ENCODE measurements around the gene FAM72C.
"Not testable (repeated sequence)": the region's sequence is repeated elsewhere in the genome, so short reads cannot be mapped to it uniquely, and the experiment has no call there.

The FAM72C gene

DNA sequence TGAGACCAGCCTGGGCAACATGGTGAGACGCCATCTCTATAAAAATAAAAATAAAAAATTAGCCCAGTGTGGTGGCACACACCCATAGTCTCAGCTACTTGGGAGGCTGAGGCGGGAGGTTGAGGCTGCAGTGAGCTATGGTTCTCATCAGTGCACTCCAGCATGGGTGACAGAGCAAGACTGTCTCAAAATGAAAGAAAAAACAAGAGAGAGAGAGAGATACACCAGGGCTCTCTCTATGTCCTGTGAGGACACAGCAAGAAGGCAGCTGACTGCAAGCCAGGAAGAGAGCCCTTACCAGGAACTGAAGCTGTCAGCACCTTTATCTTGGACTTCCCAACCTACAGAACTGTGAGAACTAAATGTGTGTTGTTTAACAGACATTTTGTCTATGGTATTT, 32.1 kb downstream of the FAM72C start:
- DNase-seq (ENCODE audit: extremely low read depth, low read depth); H3K4me3 ChIP-seq (replicated peaks; ENCODE audit: low read depth, low read length): not testable (repeated sequence)

GRCh38 chr1:143938922-143939321, 32.9 kb downstream of the FAM72C start:
- H3K4me3 ChIP-seq (replicated peaks; ENCODE audit: low read depth, low read length); DNase-seq (ENCODE audit: extremely low read depth, low read depth): not testable (repeated sequence)

DNA sequence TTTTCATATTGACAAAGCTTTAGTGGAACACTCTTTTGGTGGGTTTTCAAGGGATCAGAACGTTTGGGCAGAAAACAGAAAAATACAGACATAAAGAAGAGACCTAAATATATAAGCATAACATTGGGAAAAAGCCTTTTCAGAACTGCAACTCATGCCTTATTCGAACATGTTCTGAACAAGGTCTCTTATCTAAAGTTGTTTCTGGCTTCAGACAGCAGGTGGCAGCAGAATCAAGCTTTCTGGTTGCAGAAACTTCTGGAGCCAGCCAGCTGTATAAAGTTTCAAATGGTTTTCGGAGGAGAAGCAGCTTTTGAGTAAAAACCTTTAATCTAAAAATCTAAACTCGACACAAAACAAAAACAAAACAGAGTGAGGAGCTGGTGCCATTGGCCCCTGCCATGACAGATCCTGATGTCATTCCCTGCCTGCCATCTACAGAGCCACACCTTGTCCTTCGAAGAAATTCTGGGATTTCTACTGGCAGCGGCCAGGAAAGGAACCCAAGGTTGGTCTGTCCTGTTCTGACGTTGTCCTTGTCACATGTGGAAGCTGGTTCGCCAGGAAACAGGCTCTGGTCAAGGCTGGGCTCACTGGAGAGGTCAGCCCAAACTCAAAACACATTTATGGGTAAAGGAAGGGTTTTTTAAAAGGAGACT, 35.2 kb downstream of the FAM72C start:
- TF ChIP-seq, protein P1, sequence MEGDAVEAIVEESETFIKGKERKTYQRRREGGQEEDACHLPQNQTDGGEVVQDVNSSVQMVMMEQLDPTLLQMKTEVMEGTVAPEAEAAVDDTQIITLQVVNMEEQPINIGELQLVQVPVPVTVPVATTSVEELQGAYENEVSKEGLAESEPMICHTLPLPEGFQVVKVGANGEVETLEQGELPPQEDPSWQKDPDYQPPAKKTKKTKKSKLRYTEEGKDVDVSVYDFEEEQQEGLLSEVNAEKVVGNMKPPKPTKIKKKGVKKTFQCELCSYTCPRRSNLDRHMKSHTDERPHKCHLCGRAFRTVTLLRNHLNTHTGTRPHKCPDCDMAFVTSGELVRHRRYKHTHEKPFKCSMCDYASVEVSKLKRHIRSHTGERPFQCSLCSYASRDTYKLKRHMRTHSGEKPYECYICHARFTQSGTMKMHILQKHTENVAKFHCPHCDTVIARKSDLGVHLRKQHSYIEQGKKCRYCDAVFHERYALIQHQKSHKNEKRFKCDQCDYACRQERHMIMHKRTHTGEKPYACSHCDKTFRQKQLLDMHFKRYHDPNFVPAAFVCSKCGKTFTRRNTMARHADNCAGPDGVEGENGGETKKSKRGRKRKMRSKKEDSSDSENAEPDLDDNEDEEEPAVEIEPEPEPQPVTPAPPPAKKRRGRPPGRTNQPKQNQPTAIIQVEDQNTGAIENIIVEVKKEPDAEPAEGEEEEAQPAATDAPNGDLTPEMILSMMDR (IDR thresholded peaks at IDR 0.05; ENCODE audit: low read depth, low read length, missing control alignments) = peak; percentile 9
- not testable (repeated sequence) for DNase-seq (ENCODE audit: extremely low read depth, low read depth)

DNA sequence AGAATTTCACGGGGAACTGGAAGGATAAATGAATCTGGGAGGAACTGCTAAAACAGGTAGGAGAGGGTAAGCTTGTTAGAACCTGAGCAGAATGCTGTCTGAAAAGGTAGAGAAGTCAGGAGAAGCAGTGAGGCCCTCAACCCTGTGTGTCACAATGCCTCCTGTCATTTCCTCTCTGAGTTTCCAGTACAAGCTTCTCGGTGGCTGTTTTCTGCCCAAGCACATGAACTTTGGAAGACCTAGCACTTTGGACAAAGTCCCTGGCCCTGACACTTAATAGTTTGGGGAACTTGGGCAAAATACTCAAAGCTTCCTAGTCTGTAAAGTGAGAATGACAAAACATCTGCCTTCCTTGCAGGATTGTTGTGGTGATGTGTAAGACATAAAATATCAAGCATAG, 52.7 kb downstream of the FAM72C start:
- not testable (repeated sequence) for H3K4me3 ChIP-seq (replicated peaks; ENCODE audit: low read depth, low read length)

More for the DNA sequence above, 35.2 kb downstream of the FAM72C start:
- H3K4me3 ChIP-seq (replicated peaks; ENCODE audit: low read depth, low read length) = not testable (repeated sequence)

GRCh38 chr1:143918552-143918951, 53.2 kb downstream of the FAM72C start:
- DNase-seq (ENCODE audit: extremely low read depth, low read depth) = not testable (repeated sequence)

More for the DNA sequence above, 52.7 kb downstream of the FAM72C start:
- DNase-seq (ENCODE audit: extremely low read depth, low read depth) = not testable (repeated sequence)

DNA sequence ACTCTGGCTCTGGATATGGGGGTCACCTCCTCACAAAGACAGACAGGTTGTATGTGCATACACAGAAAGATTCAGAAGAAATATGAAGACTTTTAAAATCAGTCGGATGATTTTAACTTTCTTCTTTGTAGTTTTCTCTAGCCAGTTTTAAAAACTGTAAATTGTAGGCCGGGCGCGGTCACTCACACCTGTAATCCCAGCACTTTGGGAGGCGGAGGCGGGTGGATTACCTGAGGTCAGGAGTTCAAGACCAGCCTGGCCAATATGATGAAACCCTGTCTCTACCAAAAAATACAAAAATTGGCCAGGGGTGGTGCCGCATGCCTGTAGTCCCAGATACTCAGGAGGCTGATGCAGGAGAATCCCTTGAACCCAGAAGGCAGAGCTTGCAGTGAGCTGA, 58.1 kb downstream of the FAM72C start:
- not testable (repeated sequence) for DNase-seq (ENCODE audit: extremely low read depth, low read depth); H3K4me3 ChIP-seq (replicated peaks; ENCODE audit: low read depth, low read length)

More at GRCh38 chr1:143918552-143918951, 53.2 kb downstream of the FAM72C start:
- H3K4me3 ChIP-seq (replicated peaks; ENCODE audit: low read depth, low read length) = not testable (repeated sequence)
